CD4-positive, alpha-beta T cell treated with Interleukin-1 beta for 1 hour (primary cell): Measurements from ENCODE around the gene STAT4.
A peak's percentile ranks its signal among the peaks of the same experiment; 100 is the strongest.

Source experiments
- DNase-seq, 2 donors: peaks; one replicate each; pipeline ENCODE4 v3.0.0-alpha.2; 2020 to 2022

Gene STAT4

GRCh38 chr2:191144217-191144616 lies 6.6 kb downstream of the STAT4 start:
- DNase-seq = no peak

GRCh38 chr2:191143791-191144190 lies 7.0 kb downstream of the STAT4 start:
- no peak for DNase-seq

DNA sequence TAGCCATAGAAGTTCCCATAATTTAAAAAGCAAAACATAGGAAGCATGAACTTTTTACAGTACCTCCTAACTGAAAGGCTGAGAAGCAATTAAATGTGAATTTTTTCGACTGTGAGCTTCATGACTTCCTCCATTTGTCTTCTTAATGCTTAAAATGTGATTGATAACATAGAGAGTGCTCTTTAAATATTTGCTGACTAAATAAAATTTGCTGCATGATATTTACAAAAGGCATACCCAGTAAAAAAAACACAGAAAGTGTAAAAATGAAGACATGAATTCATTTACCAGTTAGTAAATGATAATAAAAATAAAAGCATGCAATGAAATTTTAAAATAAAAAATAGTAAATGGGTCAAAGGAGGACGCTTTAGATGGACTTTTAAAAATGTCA lies 21.9 kb downstream of the STAT4 start:
- DNase-seq = no peak

DNA sequence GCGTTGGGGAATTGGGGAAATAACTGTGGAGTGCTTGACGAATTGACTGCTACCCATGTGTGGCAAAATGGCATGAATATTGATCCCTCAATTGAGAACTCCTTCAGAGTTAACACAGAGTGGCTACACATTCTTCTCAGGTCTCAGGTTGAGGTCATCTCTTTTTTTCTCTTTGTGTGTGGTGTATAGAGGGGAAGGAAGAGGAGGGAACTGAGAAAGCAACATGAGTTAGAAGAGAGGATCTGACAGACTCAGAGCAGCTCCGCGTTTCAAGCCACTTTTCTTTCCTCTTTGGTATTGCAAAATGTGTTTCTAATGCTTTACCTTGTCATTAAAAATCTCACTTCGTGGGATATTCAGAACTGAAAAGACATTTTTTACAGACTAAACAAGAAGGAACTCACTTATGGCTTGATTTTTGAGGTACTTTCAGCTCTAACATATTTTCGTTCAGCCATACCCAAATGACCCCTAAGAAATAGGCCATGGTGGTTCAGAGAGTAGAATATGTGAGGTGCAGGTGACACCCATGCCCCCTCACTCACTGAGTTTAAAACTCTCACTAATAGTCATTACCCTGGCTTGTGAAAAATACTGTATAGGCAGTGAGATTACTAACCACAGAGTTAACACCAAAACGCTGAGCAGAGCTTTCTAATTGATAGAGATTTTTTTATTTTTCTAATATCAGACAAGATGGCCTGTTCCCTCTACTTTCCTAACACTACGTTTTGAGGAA lies 22.5 kb downstream of the STAT4 start:
- peak in 1 of 2 donors; percentile 55 for DNase-seq

GRCh38 chr2:191127235-191127634 lies 23.6 kb downstream of the STAT4 start:
- no peak for DNase-seq

DNA sequence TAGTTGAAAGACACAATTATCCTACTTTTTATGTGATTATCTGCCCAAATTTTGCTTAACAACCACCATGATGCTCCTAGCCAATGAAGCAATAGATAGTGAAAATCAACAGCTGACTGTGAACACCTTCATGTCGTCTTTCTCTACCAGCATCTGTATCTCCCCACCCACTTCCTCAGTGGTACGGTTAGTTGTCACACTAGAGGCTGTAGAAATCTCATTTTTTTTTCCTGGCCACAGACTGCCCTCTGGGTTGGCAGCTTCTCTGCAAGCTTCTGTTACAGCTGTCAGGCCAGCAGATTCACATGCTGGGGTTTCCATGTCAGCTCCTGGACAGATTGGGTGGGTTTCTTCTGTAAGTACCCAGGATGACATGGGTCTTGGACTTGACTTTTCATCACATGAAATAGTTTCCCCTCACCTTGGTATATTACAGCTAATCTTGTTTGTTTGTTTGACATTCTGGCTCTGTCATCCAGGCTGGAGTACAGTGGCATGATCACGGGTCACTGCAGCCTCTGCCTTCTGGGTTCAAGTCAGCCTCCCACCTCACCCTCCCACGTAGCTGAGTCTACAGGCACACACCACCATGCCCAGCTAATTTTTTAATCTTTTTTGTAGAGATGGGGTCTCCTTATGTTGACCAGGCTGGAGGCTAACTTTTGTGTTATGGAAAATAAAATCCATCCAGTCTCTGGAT lies 24.3 kb downstream of the STAT4 start:
- peak; percentile 42 to 64 for DNase-seq

GRCh38 chr2:191125646-191126045 lies 25.1 kb downstream of the STAT4 start:
- no peak for DNase-seq

DNA sequence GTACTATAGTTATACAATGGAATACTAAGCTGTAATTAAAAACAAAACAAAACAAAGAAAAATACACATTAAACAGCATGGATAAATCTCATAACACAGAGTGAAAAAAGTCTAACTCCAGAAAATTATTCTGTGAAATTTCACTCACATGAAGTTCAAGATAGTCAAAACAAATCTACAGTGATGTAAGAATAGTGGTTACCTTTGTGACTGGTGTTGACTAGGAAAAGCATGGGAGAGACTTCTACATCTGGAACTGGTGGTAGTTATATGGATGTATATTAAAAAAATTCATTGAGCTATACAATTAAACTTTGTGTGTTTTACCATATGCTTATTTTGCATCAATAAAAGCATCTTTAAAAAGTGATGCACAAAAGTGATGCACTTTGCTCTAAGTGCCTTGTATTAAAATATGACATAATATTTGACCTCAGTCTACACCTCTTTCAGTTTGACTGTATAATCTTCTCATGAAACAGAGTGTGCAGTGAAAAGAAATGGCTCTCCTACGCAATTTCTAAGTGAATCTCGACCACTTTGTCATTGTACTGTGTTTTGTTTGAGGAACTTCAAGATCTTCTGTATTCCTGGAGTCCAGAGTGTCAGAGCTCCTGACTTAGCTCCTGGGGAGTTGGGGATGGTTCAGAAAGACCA lies 28.0 kb downstream of the STAT4 start:
- DNase-seq = no peak

- DNase-seq = no peak
Observed at GRCh38 chr2:191117341-191117740, 33.5 kb downstream of the STAT4 start.

DNA sequence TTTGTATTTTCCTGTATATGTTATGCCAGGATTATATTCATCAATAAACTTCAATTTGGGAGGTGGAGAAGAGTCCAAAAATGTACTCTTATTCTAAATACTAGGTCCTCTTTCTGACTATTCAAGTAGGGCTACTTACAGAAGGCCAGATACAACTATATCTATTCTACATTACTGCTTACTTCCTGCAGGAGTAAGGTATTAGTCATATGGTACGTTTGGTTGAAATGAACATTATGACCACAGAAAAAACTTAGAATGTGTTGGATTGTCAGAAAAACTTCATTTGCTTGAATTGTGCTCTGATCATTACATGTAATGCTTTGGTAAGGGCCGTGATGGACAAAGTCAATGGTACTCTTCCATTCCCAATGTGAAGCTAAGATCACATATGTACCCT lies 35.0 kb downstream of the STAT4 start:
- no peak for DNase-seq

GRCh38 chr2:191115391-191115790 lies 35.4 kb downstream of the STAT4 start:
- DNase-seq = peak; percentile 67 to 83

DNA sequence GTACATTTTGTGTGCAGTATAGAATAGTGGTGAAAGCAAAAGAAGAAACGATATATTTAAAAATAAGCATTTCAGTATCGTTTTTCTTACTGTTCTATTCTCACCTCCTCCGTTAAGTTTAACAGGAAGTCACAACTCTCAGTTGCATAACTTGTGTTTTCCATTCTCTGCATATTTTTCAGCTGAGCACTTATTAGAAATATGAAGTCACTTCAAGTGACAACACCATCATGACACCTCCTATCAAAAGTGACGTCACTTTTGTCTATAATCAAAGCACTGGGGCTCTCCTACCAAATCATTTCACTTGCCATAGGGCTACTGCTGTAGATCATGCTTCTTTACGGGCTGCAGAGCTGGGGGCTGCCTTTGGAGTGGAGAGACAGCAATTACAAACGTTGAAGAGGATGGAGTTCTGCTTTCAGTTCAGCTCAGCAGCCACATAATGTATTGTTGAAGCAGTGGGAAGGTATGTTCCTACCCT lies 36.3 kb downstream of the STAT4 start:
- DNase-seq = peak; percentile 55 to 77

DNA sequence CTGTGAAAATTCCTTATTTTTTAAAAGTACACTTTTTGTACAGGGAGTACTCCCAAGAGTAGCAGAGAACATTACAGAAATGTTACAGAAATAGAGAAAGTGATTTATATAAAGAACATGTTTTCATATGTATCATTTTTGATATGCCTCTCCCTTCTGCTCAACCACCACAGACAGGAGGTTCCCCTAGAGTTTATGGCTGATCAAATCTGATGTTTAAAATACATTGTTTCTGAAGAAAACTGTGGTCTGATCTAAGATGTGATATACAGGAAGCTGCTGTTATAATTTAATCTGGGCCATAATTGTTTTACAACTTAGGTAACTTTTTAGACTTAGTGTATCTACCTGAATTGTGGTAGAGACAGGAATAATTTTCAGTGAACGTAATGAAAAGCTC lies 37.0 kb downstream of the STAT4 start:
- DNase-seq = peak in 1 of 2 donors; percentile 34

DNA sequence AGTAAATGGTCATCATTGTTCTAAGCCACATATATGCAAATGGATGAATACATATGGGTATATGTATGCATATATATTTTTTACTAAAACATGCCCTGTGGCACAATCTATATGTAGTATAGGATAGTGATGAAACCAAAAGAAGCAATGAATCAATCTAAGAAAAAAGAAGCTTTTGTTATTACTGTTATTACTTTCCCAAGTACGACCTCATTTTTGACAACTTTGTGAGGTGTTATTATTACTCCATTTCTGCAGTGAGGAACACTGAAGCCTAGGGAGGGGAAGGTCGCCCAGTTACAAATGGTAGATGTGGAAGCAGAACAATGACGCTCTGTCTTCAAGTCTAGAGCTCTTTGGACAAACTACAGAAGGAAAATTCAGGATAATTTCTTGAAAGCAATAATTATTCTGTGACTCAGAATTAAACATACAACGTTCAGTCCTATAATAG lies 38.3 kb downstream of the STAT4 start:
- no peak for DNase-seq

DNA sequence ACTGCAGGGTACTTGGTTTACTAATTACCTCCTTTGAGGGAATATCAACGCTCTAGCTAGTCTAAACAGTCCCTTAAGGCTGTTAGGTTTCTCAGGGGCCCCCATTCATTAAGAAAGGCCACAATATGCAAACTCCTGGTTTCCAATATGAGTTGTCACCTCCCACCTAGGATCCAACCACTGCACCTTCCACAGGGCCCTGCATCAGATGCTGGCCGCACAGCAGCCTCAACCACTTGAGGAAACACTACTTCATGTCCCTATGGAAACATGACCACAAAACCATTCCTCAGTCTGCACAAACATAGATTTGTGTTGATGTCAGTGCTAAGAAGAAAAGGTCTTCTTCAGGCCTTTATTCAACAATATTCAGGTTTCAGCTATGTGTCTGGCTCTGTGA lies 40.9 kb downstream of the STAT4 start:
- DNase-seq = no peak

DNA sequence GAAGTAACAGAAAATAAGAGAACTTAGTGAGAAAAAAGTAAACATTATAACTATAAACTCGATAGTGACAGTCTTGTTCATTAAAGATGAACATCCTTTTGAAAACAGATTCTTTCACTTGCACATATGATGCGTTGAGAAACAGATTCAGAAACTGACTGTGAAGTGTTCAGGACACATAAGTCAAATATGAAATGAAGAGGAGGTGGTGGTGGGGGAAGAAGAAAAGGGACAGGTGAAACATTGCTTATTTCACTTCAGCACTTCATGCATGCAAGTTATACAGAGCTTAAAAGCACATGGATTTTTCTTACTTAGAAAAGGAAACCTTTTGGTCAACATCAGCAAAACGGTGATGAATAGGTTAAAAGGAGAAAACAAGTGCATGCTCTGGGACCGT lies 42.5 kb downstream of the STAT4 start:
- DNase-seq = no peak

DNA sequence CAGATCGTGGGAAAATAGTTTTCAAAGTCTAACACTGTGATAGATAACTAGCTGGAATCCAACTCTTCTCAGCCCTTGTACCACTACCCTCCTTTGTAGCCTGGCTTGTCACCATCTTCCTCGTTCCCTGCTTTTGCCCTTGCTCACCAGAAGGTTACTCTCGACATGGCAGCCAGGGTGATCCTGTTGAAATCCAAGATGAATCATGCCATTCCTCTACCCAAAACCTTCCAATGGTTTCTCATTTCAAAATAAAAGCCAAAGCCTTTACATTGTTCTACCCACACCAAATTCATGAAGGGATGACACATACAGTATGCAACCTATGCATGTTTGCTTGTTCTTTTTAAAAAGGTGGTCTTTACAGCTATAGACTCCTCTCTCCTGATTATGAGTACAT lies 45.7 kb downstream of the STAT4 start:
- no peak for DNase-seq

DNA sequence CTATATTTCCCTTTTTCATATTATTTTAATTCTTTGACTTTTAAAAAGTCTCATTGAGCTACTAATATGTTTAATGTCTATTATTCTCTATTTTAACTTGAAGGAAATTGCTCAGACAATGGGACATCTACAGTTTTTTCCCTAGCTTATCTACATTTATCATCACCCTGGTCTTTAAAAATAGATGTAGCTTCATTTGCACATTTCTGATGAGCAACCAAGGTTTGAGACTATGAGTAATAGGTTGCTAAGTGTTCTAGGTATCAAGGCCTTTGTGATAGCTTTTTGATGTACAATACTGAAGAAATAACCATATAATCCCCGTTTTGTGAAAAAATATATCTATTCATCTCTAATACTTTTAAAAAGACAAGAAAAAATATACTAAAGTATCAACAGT lies 47.0 kb downstream of the STAT4 start:
- DNase-seq = no peak

DNA sequence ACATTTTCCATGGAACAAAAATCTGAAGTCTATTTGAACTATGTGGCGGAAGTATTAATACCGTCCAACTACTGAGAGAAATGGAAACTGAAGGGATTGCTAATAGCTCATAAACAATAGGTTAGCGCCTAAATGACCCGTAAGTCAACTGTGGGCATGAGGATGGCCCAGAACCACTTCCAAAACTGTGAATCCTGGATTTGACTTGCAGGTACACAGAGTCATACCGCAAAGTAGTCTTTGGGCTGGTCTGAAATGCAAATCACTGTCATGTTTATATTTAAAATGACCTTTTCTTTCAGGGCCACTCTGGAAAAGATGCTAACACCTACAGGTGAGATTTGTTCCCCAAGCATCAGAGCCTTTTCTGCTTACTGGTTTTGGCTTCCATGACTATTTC lies 50.6 kb downstream of the STAT4 start:
- no peak for DNase-seq

GRCh38 chr2:191087311-191087710 lies 63.5 kb downstream of the STAT4 start:
- DNase-seq = no peak

GRCh38 chr2:191086706-191087105 lies 64.1 kb downstream of the STAT4 start:
- no peak for DNase-seq

GRCh38 chr2:191083540-191083939 lies 67.3 kb downstream of the STAT4 start:
- no peak for DNase-seq

DNA sequence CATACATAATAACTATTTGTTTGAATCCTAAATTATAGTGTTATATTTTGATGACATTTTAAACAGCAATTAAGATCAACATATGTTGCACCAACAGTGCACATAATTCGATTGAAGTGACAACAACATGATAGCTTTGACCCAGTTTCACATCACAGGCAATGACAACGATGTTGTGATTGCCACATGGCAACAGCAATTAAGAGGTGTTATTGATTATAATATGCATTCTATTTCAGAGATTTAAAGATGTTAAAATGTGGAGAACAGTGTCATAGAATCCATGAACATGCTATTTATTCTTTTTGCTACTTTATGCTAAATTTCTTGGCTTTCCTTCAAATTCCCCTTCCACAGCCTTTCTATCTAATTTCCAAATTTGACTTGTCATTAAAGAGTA lies 68.5 kb downstream of the STAT4 start:
- no peak for DNase-seq
